Immature natural killer cell (primary cell): ENCODE data around the gene SYCP1. TPM values are rescaled to one million over a fixed set of nuclear protein-coding genes. Genes with fewer than 3 reads are reported as not detected.
A peak's percentile ranks its signal among the peaks of the same experiment; 100 is the strongest.
"Not testable (repeated sequence)": the region's sequence is repeated elsewhere in the genome, so short reads cannot be mapped to it uniquely, and the experiment has no call there.

Source experiments
- DNase-seq, 3 donors: peaks; one replicate each; pipeline ENCODE4 v3.0.0; 2022; ENCODE audit warnings: mixed read lengths in 1 of 3
- H3K27ac Mint-ChIP-seq, 6 donors: one replicate each; pipeline ENCODE4 v1.8.0; 2020; ENCODE audit warnings: mixed read lengths in 6 of 6, mild to moderate bottlenecking in 5 of 6, inconsistent platforms in 4 of 6, moderate library complexity in 3 of 6
- H3K27me3 Mint-ChIP-seq, 3 donors: one replicate each; pipeline ENCODE4 v1.8.0; 2020 to 2021; ENCODE audit warnings: low read depth in 3 of 3, mild to moderate bottlenecking in 3 of 3, mixed read lengths in 3 of 3, moderate library complexity in 3 of 3, inconsistent platforms in 1 of 3
- H3K36me3 Mint-ChIP-seq, 3 donors: one replicate each; pipeline ENCODE4 v1.8.0; 2020; ENCODE audit warnings: mixed read lengths in 3 of 3, inconsistent platforms in 2 of 3, mild to moderate bottlenecking in 2 of 3
- H3K4me1 Mint-ChIP-seq, 2 donors: one replicate each; pipeline ENCODE4 v1.8.0; 2020; ENCODE audit warnings: inconsistent platforms in 2 of 2, mild to moderate bottlenecking in 2 of 2, mixed read lengths in 2 of 2, moderate library complexity in 1 of 2
- H3K4me3 Mint-ChIP-seq, 5 donors: one replicate each; pipeline ENCODE4 v1.8.0; 2020; ENCODE audit warnings: mild to moderate bottlenecking in 5 of 5, mixed read lengths in 5 of 5, inconsistent platforms in 3 of 5, moderate library complexity in 3 of 5
- H3K9me3 Mint-ChIP-seq, 6 donors: one replicate each; pipeline ENCODE4 v1.8.0; 2020; ENCODE audit warnings: mild to moderate bottlenecking in 6 of 6, mixed read lengths in 6 of 6, inconsistent platforms in 4 of 6, moderate library complexity in 3 of 6
- polyA plus RNA-seq, 3 donors: library from polyadenylated mRNA; unstranded; fragments of 300-500 nt; fragmentation: Illumina TruSeq; gene quantifications; one replicate each; pipeline ENCODE4 v1.2.3, GENCODE V29; 2021

Gene SYCP1, protein sequence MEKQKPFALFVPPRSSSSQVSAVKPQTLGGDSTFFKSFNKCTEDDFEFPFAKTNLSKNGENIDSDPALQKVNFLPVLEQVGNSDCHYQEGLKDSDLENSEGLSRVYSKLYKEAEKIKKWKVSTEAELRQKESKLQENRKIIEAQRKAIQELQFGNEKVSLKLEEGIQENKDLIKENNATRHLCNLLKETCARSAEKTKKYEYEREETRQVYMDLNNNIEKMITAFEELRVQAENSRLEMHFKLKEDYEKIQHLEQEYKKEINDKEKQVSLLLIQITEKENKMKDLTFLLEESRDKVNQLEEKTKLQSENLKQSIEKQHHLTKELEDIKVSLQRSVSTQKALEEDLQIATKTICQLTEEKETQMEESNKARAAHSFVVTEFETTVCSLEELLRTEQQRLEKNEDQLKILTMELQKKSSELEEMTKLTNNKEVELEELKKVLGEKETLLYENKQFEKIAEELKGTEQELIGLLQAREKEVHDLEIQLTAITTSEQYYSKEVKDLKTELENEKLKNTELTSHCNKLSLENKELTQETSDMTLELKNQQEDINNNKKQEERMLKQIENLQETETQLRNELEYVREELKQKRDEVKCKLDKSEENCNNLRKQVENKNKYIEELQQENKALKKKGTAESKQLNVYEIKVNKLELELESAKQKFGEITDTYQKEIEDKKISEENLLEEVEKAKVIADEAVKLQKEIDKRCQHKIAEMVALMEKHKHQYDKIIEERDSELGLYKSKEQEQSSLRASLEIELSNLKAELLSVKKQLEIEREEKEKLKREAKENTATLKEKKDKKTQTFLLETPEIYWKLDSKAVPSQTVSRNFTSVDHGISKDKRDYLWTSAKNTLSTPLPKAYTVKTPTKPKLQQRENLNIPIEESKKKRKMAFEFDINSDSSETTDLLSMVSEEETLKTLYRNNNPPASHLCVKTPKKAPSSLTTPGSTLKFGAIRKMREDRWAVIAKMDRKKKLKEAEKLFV
- polyA plus RNA-seq: not detected

DNA sequence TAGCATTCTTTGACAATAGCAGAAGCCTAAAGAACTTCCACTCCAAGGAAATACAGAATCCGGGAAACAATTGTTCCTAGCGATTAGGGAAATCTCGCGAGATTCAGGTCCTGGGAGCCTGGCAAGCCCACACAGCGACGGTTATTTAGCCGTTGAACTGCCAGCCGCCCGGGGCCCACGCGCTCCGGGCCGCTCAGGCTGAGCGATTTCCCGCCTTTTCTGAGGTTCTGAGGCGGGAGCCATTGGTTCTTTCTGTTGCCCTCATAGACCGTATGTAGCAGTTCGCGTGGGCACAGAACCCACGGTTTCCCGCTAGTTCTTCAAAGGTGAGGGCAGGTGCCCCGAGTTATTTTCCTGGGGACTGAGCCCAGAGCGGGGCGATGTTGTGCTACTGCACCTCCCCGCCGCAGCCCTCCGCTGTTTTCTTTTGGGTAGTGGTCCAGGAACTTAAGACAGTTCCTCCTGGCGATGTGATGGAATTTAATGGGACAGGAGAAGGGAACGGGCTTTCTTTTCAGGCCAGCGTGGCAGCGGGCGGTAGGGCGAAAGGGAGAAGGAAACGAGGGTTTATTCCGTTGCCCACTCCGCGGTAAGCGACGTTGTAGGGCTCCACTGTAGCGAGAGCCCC, at the start of gene SYCP1:
SYCP1 (plus strand) TSS at position 171 of the 628 bp plus-strand sequence. CDS start 602 bp downstream, outside the sequence.
- Mint-ChIP-seq H3K27me3 (peaks cover 5 to 25% (median 10%) of the 10 kb centered on the region in 3 donors), H3K4me3 (peak within 1 kb of the TSS; percentile 16 to 50 (median 30)), H3K4me1 (peaks cover 3 to 10% of the 10 kb centered on the region in 2 donors), H3K27ac (no peak within 1 kb of the TSS), H3K9me3 (peaks cover 0 to 5% (median 0%) of the 10 kb centered on the region in 6 donors), H3K36me3 (no peaks in the 10 kb centered on the region)
- DNase-seq: no peak

DNA sequence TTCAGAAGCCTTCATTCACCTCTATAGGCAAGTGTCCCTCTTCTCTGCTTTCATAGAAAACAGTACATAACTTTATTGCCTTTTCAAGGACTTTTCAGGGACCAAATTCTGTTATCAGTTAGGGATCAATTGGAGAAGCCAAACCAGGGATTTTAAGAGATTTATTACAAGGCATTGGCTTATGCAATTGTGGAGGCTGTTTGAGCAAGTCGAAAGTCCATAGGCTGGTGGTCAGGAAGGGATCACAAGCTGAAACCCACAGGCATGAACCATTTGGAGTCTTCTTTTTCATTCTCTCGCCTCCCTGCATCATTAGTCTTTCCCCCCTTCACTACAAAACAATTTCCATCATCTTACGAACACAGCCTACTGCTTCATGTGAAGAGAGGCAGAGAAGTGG, 34.8 kb upstream of the SYCP1 start:
- Mint-ChIP-seq H3K4me3 (no peak overlapping the region), H3K4me1 (no peaks in the 10 kb centered on the region), H3K9me3 (peaks cover 0 to 20% (median 13%) of the 10 kb centered on the region in 6 donors), H3K27ac (no peak overlapping the region), H3K36me3 (peaks cover 0 to 3% (median 0%) of the 10 kb centered on the region in 3 donors), H3K27me3 (peaks cover 0 to 10% (median 5%) of the 10 kb centered on the region in 3 donors)
- DNase-seq: no peak

GRCh38 chr1:114820392-114820791, 34.3 kb upstream of the SYCP1 start:
- Mint-ChIP-seq H3K27me3 (peaks cover 0 to 13% (median 5%) of the 10 kb centered on the region in 3 donors), H3K36me3 (peaks cover 0 to 3% (median 0%) of the 10 kb centered on the region in 3 donors), H3K4me1 (no peaks in the 10 kb centered on the region), H3K4me3 (no peak overlapping the region), H3K27ac (no peak overlapping the region), H3K9me3 (peaks cover 0 to 21% (median 15%) of the 10 kb centered on the region in 6 donors)
- DNase-seq: no peak

DNA sequence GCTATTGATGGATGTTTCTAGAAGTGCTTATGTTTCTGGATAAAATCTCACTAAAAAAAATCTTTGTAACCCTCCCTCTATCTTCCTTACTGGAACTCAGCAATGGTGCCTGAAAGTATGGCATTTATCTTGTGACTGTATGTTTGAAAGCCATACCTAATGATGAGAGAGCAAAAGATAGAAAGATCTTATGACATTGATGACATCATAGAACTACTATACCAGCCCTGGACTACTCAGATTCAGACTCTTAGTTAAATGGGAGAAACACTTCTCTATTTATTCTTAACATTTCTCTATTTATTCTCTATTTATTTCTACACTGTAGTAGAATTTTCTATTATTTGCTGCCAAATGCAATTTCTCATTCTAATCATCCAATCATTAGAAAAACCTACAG, 32.7 kb upstream of the SYCP1 start:
- H3K27me3 Mint-ChIP-seq: peaks cover 1 to 13% (median 5%) of the 10 kb centered on the region in 3 donors
- no peak for DNase-seq
- no peak overlapping the region for H3K27ac Mint-ChIP-seq
- no peak overlapping the region for H3K4me3 Mint-ChIP-seq
- H3K9me3 Mint-ChIP-seq: peaks cover 0 to 23% (median 16%) of the 10 kb centered on the region in 6 donors
- H3K4me1 Mint-ChIP-seq: no peaks in the 10 kb centered on the region
- peaks cover 0 to 3% (median 0%) of the 10 kb centered on the region in 3 donors for H3K36me3 Mint-ChIP-seq

DNA sequence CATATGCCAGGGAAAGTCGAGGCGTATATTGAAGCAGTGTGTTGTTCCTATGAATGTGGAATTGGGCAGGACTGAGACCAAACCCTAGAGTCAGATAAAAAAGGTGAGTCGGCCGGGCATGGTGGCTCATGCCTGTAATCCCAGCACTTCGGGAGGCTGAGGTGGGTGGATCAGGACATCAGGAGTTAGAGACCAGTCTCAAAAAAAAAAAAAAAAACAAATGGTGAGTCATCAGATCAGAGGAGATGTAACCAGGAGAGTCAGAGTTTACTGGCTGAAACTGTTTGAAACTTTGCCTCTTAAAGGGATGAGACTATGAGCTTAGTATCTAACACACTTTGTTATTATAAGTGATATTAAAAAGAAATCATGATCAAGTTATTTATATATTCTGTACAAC, 26.4 kb upstream of the SYCP1 start:
- H3K4me1 Mint-ChIP-seq: no peaks in the 10 kb centered on the region
- no peak overlapping the region for H3K4me3 Mint-ChIP-seq

DNA sequence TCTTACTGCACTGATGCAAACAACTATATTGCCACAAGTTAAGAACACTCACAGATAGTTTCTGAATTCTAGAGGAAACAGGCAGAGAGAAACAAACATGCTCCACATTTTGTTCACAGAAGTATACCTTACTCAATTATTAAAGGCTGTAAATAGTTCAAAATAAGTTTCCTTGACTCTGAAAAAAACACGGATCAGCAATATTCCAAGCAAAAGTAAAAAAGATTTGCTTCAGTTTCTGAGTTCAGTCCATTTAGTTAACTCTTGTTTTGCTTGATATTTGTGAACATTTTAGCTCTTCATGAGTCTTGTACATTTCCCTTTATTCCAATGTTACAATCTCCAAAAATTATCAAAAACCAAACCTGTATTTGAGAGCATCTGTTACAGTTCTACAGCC, 24.6 kb upstream of the SYCP1 start:
- H3K27me3 Mint-ChIP-seq: peaks cover 2 to 10% (median 4%) of the 10 kb centered on the region in 3 donors
- H3K9me3 Mint-ChIP-seq, DNase-seq, H3K4me3 Mint-ChIP-seq, H3K4me1 Mint-ChIP-seq, H3K27ac Mint-ChIP-seq, H3K36me3 Mint-ChIP-seq: not testable (repeated sequence)

More for the DNA sequence above, 26.4 kb upstream of the SYCP1 start:
- no peak overlapping the region for H3K27ac Mint-ChIP-seq
- H3K9me3 Mint-ChIP-seq: peaks cover 0 to 14% (median 8%) of the 10 kb centered on the region in 6 donors
- H3K36me3 Mint-ChIP-seq: no peaks in the 10 kb centered on the region
- H3K27me3 Mint-ChIP-seq: peaks cover 2 to 10% (median 4%) of the 10 kb centered on the region in 3 donors
- no peak for DNase-seq

DNA sequence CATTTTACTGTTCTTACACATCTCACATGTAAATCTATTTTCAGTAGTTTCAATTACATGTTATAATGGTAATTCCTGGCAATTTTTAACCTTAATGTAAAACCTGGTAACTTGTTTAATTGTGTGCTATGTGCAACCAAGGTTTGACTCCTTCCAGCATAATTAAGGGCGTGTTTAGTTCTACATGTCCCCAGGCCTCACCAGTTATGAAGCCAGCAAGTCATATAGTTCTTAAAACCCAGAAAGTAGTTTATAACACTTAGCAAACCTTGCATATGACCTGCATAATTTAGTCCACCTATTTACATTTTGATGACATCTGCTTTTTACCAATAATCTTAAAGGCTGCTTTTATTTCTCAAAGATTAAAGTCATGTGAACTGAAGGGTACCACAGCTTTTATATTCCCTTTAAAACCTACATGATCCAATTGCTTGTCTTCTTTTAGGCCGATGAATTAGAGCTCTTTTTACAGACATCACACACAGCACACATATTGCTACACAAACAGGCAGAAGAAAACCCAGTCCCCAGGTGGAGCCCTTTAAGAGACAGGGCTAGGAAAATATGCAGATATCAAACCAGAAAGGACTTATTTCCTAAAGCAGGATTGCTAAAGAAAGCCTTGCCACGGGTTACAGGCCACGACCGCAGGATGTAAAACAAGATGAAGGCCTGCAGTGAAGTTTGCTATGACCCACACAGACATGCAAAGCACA, 23.2 kb upstream of the SYCP1 start:
- Mint-ChIP-seq H3K9me3 (no peaks in the 10 kb centered on the region), H3K4me3 (no peak overlapping the region), H3K36me3 (no peaks in the 10 kb centered on the region), H3K27ac (no peak overlapping the region), H3K4me1 (no peaks in the 10 kb centered on the region), H3K27me3 (peaks cover 2 to 9% (median 4%) of the 10 kb centered on the region in 3 donors)
- DNase-seq: no peak

- Mint-ChIP-seq H3K27ac (no peak overlapping the region), H3K4me1 (no peaks in the 10 kb centered on the region)
Observed at GRCh38 chr1:114832057-114832456, 22.6 kb upstream of the SYCP1 start.

DNA sequence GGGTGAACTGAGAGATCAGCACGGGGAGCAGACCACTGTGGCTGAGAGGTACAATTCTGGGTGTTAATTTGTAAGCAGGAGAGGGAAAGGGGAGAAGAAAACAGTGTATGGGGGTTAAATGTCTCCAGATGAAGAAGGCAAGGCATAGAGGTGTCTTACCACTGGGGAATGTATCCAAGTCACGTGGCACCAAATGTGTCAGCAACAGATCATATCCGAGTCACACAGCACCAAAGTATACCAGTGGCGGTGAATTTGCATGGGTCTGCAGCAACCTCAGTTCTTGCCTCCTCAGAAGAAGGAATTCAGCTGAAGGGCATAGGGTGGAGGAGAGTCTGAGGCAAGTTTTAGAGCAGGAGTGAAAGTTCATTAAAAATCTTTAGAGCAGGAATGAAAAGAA, 21.2 kb upstream of the SYCP1 start:
- DNase-seq: no peak
- Mint-ChIP-seq H3K27ac (no peak overlapping the region), H3K36me3 (no peaks in the 10 kb centered on the region), H3K4me1 (no peaks in the 10 kb centered on the region), H3K9me3 (no peaks in the 10 kb centered on the region), H3K27me3 (peaks cover 2 to 6% (median 4%) of the 10 kb centered on the region in 3 donors), H3K4me3 (no peak overlapping the region)

More at GRCh38 chr1:114832057-114832456, 22.6 kb upstream of the SYCP1 start:
- no peak overlapping the region for H3K4me3 Mint-ChIP-seq
- H3K27me3 Mint-ChIP-seq: peaks cover 2 to 9% (median 2%) of the 10 kb centered on the region in 3 donors
- H3K36me3 Mint-ChIP-seq: no peaks in the 10 kb centered on the region
- DNase-seq: no peak
- no peaks in the 10 kb centered on the region for H3K9me3 Mint-ChIP-seq

GRCh38 chr1:114844270-114844669, 10.4 kb upstream of the SYCP1 start:
- no peaks in the 10 kb centered on the region for H3K36me3 Mint-ChIP-seq
- H3K27ac Mint-ChIP-seq: no peak overlapping the region
- H3K4me1 Mint-ChIP-seq: no peaks in the 10 kb centered on the region
- peaks cover 0 to 1% (median 0%) of the 10 kb centered on the region in 6 donors for H3K9me3 Mint-ChIP-seq
- H3K4me3 Mint-ChIP-seq: no peak overlapping the region
- no peak for DNase-seq
- H3K27me3 Mint-ChIP-seq: peaks cover 0 to 10% (median 3%) of the 10 kb centered on the region in 3 donors

DNA sequence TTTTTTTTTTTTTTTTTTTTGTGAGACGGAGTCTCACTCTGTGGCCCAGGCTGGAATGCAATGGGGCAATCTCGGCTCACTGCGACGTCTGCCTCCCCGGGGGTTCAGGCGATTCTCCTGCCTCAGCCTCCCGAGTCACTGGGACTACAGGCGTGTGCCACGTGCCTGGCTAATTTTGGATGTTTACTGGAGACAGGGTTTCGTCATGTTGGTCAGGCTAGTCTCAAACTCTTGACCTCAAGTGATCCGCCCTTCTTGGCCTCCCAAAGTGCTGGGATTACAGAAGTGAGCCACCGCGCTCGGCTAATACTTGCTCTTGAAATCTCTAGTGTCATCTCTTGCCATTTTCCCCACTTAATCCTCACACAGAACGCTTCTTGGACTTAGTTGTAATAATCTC, 1.1 kb upstream of the SYCP1 start:
- H3K4me3 Mint-ChIP-seq: no peak overlapping the region
- no peaks in the 10 kb centered on the region for H3K36me3 Mint-ChIP-seq
- H3K27ac Mint-ChIP-seq: no peak overlapping the region
- peaks cover 3 to 25% (median 10%) of the 10 kb centered on the region in 3 donors for H3K27me3 Mint-ChIP-seq
- peaks cover 0 to 5% (median 0%) of the 10 kb centered on the region in 6 donors for H3K9me3 Mint-ChIP-seq
- no peak for DNase-seq
- peaks cover 3 to 10% of the 10 kb centered on the region in 2 donors for H3K4me1 Mint-ChIP-seq

- no peaks in the 10 kb centered on the region for H3K4me1 Mint-ChIP-seq
- H3K4me3 Mint-ChIP-seq: no peak overlapping the region
- H3K9me3 Mint-ChIP-seq: no peaks in the 10 kb centered on the region
- H3K27ac Mint-ChIP-seq: no peak overlapping the region
- DNase-seq: no peak
- H3K27me3 Mint-ChIP-seq: peaks cover 13% of the 10 kb centered on the region in 3 donors
- H3K36me3 Mint-ChIP-seq: no peaks in the 10 kb centered on the region
Observed at GRCh38 chr1:114861384-114861783, 6.7 kb downstream of the SYCP1 start.
